Activated T-helper 1 cell treated with anti-CD3 and anti-CD28 coated beads, Interleukin-12 subunit alpha, Interleukin-12 subunit beta, Interleukin-2, Interleukin-4 antibody, amounts not matched to agents 30 ng/mL and 10 ng/mL and 1 ng/mL, durations not matched to agents 14 hours and 24 hours and 36 hours (primary cell): ENCODE data around the gene ACO2. TPM values are rescaled to one million over a fixed set of nuclear protein-coding genes. Genes with fewer than 3 reads are reported as not detected.
"Not testable (repeated sequence)": the region's sequence is repeated elsewhere in the genome, so short reads cannot be mapped to it uniquely, and the experiment has no call there.

ENCODE experiments used
- DNase-seq: peaks from one replicate; pipeline ENCODE4 v3.0.0; 2021; ENCODE audit warnings: low spot score
- H3K27ac Mint-ChIP-seq: one replicate; pipeline ENCODE4 v1.8.0; 2021; ENCODE audit warnings: mild to moderate bottlenecking, mixed read lengths
- H3K27me3 Mint-ChIP-seq: one replicate; pipeline ENCODE4 v1.8.0; 2022; ENCODE audit warnings: mild to moderate bottlenecking, moderate library complexity, mixed read lengths; ENCODE audit not compliant: insufficient read depth
- H3K36me3 Mint-ChIP-seq: one replicate; pipeline ENCODE4 v1.8.0; 2021; ENCODE audit warnings: low read depth, mixed read lengths
- H3K4me1 Mint-ChIP-seq: one replicate; pipeline ENCODE4 v1.8.0; 2021; ENCODE audit warnings: low read depth, mixed read lengths
- H3K4me3 Mint-ChIP-seq: one replicate; pipeline ENCODE4 v1.8.0; 2021; ENCODE audit warnings: mild to moderate bottlenecking, moderate library complexity, mixed read lengths
- H3K9me3 Mint-ChIP-seq: one replicate; pipeline ENCODE4 v1.8.0; 2021; ENCODE audit warnings: mixed read lengths
- intact Hi-C: fragments of 100-400 bp; cut with micrococcal nuclease; formaldehyde crosslinking; loops from one replicate; pipeline ENCODE4 v1.15.1; 2024
- total RNA-seq: library from RNA; stranded (reverse); gene quantifications from 2 replicates; pipeline ENCODE4 v1.2.3, GENCODE V29; 2022

Gene ACO2
- total RNA-seq = 99.1 and 101 TPM in 2 replicates

- peaks cover 38% of the 10 kb centered on the region for H3K36me3 Mint-ChIP-seq
- H3K4me1 Mint-ChIP-seq = peaks cover 22% of the 10 kb centered on the region
- intact Hi-C loops = loop anchor here (1.0 to 2.0 kb wide), 11 partner anchors 20 to 612 kb away; partner anchors contain the start of genes DESI1, L3MBTL2, POLR3H and RANGAP1
- peak; percentile 98 for DNase-seq
- no peaks in the 10 kb centered on the region for H3K27me3 Mint-ChIP-seq
- peak within 1 kb of the TSS; percentile 87 for H3K4me3 Mint-ChIP-seq
- H3K27ac Mint-ChIP-seq = peak within 1 kb of the TSS; percentile 99
- H3K9me3 Mint-ChIP-seq = no peaks in the 10 kb centered on the region
These were observed at the start of gene ACO2, which contains the start of gene PHF5A for GRCh38 chr22:41468381-41469217. Gene ACO2, plus strand, starts transcription at chr22:41469117. Its CDS starts 30 bp downstream, at chr22:41469147. Gene PHF5A, minus strand, starts transcription at chr22:41468692. Its CDS starts 39 bp downstream, at chr22:41468653.

- intact Hi-C loops = no loop called here
- H3K4me1 Mint-ChIP-seq = peaks cover 13% of the 10 kb centered on the region
These were observed 43.1 kb upstream of the ACO2 start for GRCh38 chr22:41425660-41426365.

GRCh38 chr22:41429232-41429950, 39.5 kb upstream of the ACO2 start:
- Mint-ChIP-seq H3K4me1 (peaks cover 13% of the 10 kb centered on the region), H3K27ac (no peak overlapping the region), H3K27me3 (no peaks in the 10 kb centered on the region), H3K36me3 (peaks cover 20% of the 10 kb centered on the region), H3K9me3 (no peaks in the 10 kb centered on the region), H3K4me3 (no peak overlapping the region)
- no peak for DNase-seq
- intact Hi-C loops = no loop called here

More at GRCh38 chr22:41425660-41426365, 43.1 kb upstream of the ACO2 start:
- no peaks in the 10 kb centered on the region for H3K27me3 Mint-ChIP-seq
- peak; percentile 42 for DNase-seq
- no peak overlapping the region for H3K4me3 Mint-ChIP-seq
- H3K9me3 Mint-ChIP-seq = no peaks in the 10 kb centered on the region
- H3K36me3 Mint-ChIP-seq = peaks cover 7% of the 10 kb centered on the region
- peak overlapping the region; percentile 10 for H3K27ac Mint-ChIP-seq

DNA sequence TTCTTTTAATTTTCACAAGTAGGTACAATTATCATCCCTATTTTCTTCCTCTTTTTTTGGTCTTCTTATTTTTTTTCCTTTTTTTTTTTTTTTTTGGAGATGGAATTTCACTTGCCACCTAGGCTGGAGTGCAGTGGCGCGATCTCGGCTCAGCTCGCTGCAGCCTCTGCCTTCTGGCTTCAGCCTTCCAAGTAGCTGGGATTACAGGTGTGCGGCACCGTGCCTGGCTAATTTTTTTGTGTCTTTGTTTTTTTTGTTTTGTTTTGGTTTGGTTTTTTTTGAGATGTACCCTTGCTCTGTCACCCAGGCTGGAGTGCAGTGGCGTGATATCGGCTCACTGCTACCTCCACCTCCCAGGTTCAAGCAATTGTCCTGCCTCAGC, 39.0 kb upstream of the ACO2 start:
- no peak overlapping the region for H3K27ac Mint-ChIP-seq
- intact Hi-C loops = no loop called here
- H3K9me3 Mint-ChIP-seq = no peaks in the 10 kb centered on the region
- no peak for DNase-seq
- H3K4me3 Mint-ChIP-seq = no peak overlapping the region
- H3K36me3 Mint-ChIP-seq = peaks cover 20% of the 10 kb centered on the region
- H3K4me1 Mint-ChIP-seq = peaks cover 13% of the 10 kb centered on the region
- H3K27me3 Mint-ChIP-seq = no peaks in the 10 kb centered on the region

GRCh38 chr22:41431656-41432055, 37.3 kb upstream of the ACO2 start:
- no peak overlapping the region for H3K27ac Mint-ChIP-seq

GRCh38 chr22:41433480-41433879, 35.4 kb upstream of the ACO2 start:
- H3K27me3 Mint-ChIP-seq, H3K4me1 Mint-ChIP-seq, H3K9me3 Mint-ChIP-seq, intact Hi-C loops, H3K27ac Mint-ChIP-seq, DNase-seq, H3K4me3 Mint-ChIP-seq: not testable (repeated sequence)
- H3K36me3 Mint-ChIP-seq = peaks cover 32% of the 10 kb centered on the region

More at GRCh38 chr22:41431656-41432055, 37.3 kb upstream of the ACO2 start:
- no peaks in the 10 kb centered on the region for H3K9me3 Mint-ChIP-seq
- peaks cover 4% of the 10 kb centered on the region for H3K4me1 Mint-ChIP-seq
- H3K36me3 Mint-ChIP-seq = peaks cover 30% of the 10 kb centered on the region
- H3K27me3 Mint-ChIP-seq = no peaks in the 10 kb centered on the region
- H3K4me3 Mint-ChIP-seq = no peak overlapping the region
- no peak for DNase-seq
- intact Hi-C loops = no loop called here

DNA sequence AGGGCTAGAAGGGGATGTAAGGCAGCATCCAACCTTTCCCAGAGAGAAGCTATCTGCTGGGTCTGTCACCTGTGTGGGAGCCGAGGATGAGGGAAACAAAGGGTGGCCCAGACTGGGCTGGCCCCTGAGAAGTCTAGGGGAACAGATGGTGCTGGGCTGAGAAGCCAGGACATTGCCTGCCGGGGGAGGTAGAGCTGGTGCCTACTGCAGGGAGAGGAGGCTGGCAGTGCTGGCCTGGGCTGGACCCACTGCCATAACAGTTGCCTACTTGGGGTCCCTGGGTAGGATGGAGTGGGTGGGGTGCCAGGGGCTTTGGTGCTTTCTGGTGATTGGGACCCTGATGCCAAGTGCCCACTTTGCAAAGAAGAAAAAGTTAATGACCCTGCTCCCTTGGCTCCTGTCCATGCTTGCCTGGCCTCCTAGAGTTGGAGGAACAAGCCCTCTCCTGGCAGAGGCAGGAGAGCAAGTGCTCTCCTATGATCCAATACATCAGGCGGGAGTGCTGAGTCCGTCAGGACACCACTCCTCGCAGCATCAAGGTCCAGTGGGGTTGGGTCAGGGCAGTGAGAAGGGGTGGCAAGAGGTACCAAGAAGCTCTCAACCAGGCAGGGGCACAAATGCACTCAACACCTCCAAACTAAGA, 34.4 kb upstream of the ACO2 start:
- H3K36me3 Mint-ChIP-seq = peaks cover 32% of the 10 kb centered on the region
- H3K27me3 Mint-ChIP-seq, intact Hi-C loops: not testable (repeated sequence)

DNA sequence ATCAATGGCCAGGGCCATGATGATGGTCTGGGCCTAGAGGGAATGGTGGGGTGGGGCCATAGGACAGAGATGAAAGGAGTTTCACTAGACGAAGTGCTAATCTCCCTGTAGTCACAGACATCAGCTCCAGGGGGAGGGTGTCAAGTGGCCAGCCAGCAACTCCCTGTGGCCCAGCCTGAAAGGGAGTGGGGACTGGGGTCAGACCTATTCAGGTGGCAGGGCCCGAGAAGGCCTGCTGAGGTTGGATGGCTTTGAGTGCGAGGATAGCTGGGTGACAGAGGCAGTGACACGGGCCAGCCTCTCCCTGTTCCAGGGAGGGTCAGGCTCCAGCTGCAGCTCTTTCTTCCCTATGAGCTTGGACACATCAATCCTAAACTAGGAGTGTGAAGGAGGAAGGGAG, 33.4 kb upstream of the ACO2 start:
- Mint-ChIP-seq H3K9me3 (no peaks in the 10 kb centered on the region), H3K36me3 (peaks cover 32% of the 10 kb centered on the region), H3K27me3 (no peaks in the 10 kb centered on the region), H3K27ac (no peak overlapping the region), H3K4me3 (no peak overlapping the region), H3K4me1 (no peaks in the 10 kb centered on the region)
- intact Hi-C loops = no loop called here
- no peak for DNase-seq

More for the DNA sequence above, 34.4 kb upstream of the ACO2 start:
- H3K27ac Mint-ChIP-seq, H3K4me1 Mint-ChIP-seq, H3K9me3 Mint-ChIP-seq, DNase-seq, H3K4me3 Mint-ChIP-seq: not testable (repeated sequence)

DNA sequence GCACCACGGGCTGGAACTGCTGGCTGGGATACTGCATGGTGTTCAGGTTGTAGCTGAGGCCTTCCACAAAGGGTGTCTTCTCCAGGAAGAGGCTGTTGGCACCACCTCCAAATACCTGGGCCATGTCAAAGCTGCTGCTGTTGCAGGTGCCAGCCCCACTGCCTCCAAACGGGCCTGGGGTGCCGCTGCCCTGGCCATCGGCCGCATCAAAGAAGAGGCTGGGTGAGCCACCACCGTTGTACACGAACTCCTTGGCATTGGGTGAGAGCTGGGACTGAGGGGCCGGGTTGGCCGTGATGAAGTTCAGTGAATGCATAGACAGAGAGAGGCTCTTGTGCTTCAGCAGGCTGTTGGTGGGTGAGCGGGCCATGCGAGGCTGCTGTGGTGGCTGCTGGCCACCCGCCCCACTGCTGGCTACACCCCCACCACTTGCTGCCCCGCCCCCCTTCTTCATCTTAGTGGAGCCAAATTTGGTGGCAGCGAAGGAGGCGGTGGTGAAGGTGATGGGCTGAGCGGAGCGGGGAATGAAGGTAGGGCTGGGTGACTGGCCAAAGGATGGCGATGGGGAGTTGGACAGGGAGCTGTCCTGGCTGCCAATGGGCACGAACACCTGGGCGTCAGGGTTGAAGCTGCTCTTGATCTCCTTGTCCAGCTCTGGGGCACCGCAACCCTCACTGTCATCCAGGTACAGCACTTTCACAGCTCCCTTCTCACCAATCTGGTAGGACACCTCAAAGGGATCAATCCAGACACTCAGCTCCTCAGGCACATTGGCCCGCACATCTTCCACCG, 32.4 kb upstream of the ACO2 start:
- H3K27me3 Mint-ChIP-seq = no peaks in the 10 kb centered on the region
- H3K36me3 Mint-ChIP-seq = peaks cover 28% of the 10 kb centered on the region
- no peak for DNase-seq
- H3K4me3 Mint-ChIP-seq = no peak overlapping the region
- intact Hi-C loops = no loop called here
- H3K9me3 Mint-ChIP-seq = no peaks in the 10 kb centered on the region
- H3K27ac Mint-ChIP-seq = no peak overlapping the region
- H3K4me1 Mint-ChIP-seq = no peaks in the 10 kb centered on the region

- Mint-ChIP-seq H3K27ac (no peak overlapping the region), H3K4me1 (peaks cover 1% of the 10 kb centered on the region), H3K27me3 (no peaks in the 10 kb centered on the region), H3K36me3 (peaks cover 26% of the 10 kb centered on the region), H3K9me3 (no peaks in the 10 kb centered on the region), H3K4me3 (no peak overlapping the region)
- intact Hi-C loops = no loop called here
- DNase-seq = no peak
These were observed 31.7 kb upstream of the ACO2 start for GRCh38 chr22:41437198-41437597.

GRCh38 chr22:41440511-41440910, 28.4 kb upstream of the ACO2 start:
- H3K27me3 Mint-ChIP-seq, DNase-seq, H3K9me3 Mint-ChIP-seq, H3K4me3 Mint-ChIP-seq, H3K27ac Mint-ChIP-seq: not testable (repeated sequence)
- intact Hi-C loops = loop anchor here (10.0 kb wide), 2 partner anchors 504 to 634 kb away; partner anchors contain the start of genes CENPM, NAGA, PHETA2 and SMDT1
- H3K4me1 Mint-ChIP-seq = peaks cover 17% of the 10 kb centered on the region
- H3K36me3 Mint-ChIP-seq = peaks cover 28% of the 10 kb centered on the region
